WERI-Rb-1 (cell line): Measurements from ENCODE around the gene ADCK1.

Experiments
- DNase-seq: peaks from one replicate; pipeline ENCODE4 v3.0.0-alpha.2; 2020
- H3K27ac ChIP-seq: fragments of 250-450 bp; sonication (Bioruptor Pico); 2 replicates; pipeline ENCODE4 v1.5.1; 2020; ENCODE audit warnings: mild to moderate bottlenecking, moderate library complexity
- H3K27me3 ChIP-seq: fragments of 250-450 bp; sonication (Bioruptor Pico); 2 replicates; pipeline ENCODE4 v1.5.1; 2021; ENCODE audit warnings: mild to moderate bottlenecking, low read depth, moderate library complexity; ENCODE audit not compliant: insufficient read depth, severe bottlenecking
- H3K36me3 ChIP-seq: fragments of 250-450 bp; sonication (Bioruptor Pico); 2 replicates; pipeline ENCODE4 v1.5.1; 2020; ENCODE audit warnings: mild to moderate bottlenecking, moderate library complexity
- H3K4me3 ChIP-seq: 2 replicates; pipeline ENCODE4 v1.5.1; 2011; ENCODE audit warnings: low read depth, mild to moderate bottlenecking, control low read depth, low read length
- H3K9me3 ChIP-seq: fragments of 250-450 bp; sonication (Bioruptor Pico); 2 replicates; pipeline ENCODE4 v1.5.1; 2021; ENCODE audit warnings: mild to moderate bottlenecking, moderate library complexity; ENCODE audit not compliant: severe bottlenecking
- CTCF ChIP-seq: IDR thresholded peaks from 2 replicates; pipeline ENCODE4 v1.5.1; 2011; ENCODE audit warnings: low read depth, mild to moderate bottlenecking, control low read depth, inconsistent platforms, low read length

The ADCK1 gene

GRCh38 chr14:77889971-77890442, 90.1 kb downstream of the ADCK1 start:
- no peak overlapping the region for H3K27ac ChIP-seq

GRCh38 chr14:77890873-77891272, 91.0 kb downstream of the ADCK1 start:
- no peaks in the 10 kb centered on the region for H3K9me3 ChIP-seq
- no peak for DNase-seq
- no peak overlapping the region for H3K4me3 ChIP-seq
- H3K36me3 ChIP-seq, result no peaks in the 10 kb centered on the region; the same call in 1 of the 2 replicates
- H3K27me3 ChIP-seq, result no peaks in the 10 kb centered on the region
- no peak for TF ChIP-seq CTCF
- no peak overlapping the region for H3K27ac ChIP-seq

More at GRCh38 chr14:77889971-77890442, 90.1 kb downstream of the ADCK1 start:
- DNase-seq, result no peak
- no peaks in the 10 kb centered on the region; the same call in 1 of the 2 replicates for H3K36me3 ChIP-seq
- H3K27me3 ChIP-seq, result no peaks in the 10 kb centered on the region
- TF ChIP-seq CTCF, result no peak
- H3K9me3 ChIP-seq, result no peaks in the 10 kb centered on the region
- H3K4me3 ChIP-seq, result no peak overlapping the region

GRCh38 chr14:77892381-77892871, 92.5 kb downstream of the ADCK1 start:
- no peaks in the 10 kb centered on the region; the same call in 1 of the 2 replicates for H3K36me3 ChIP-seq
- TF ChIP-seq CTCF, result no peak
- H3K9me3 ChIP-seq, result no peaks in the 10 kb centered on the region
- no peak for DNase-seq
- no peak overlapping the region for H3K4me3 ChIP-seq
- H3K27me3 ChIP-seq, result no peaks in the 10 kb centered on the region
- H3K27ac ChIP-seq, result no peak overlapping the region

- Histone ChIP-seq H3K27me3 (no peaks in the 10 kb centered on the region), H3K27ac (no peak overlapping the region)
Measured at GRCh38 chr14:77892890-77893484, 93.1 kb downstream of the ADCK1 start.

GRCh38 chr14:77897374-77897773, 97.5 kb downstream of the ADCK1 start:
- no peaks in the 10 kb centered on the region for H3K9me3 ChIP-seq
- H3K4me3 ChIP-seq, result no peak overlapping the region
- DNase-seq, result no peak
- no peak overlapping the region for H3K27ac ChIP-seq
- H3K27me3 ChIP-seq, result no peaks in the 10 kb centered on the region
- no peak for TF ChIP-seq CTCF
- H3K36me3 ChIP-seq, result no peaks in the 10 kb centered on the region; the same call in 1 of the 2 replicates

More at GRCh38 chr14:77892890-77893484, 93.1 kb downstream of the ADCK1 start:
- DNase-seq, result no peak
- TF ChIP-seq CTCF, result no peak
- Histone ChIP-seq H3K9me3 (no peaks in the 10 kb centered on the region), H3K4me3 (no peak overlapping the region), H3K36me3 (no peaks in the 10 kb centered on the region; the same call in 1 of the 2 replicates)
